GM23338 (cell line): ENCODE measurements around the gene CREB3L2. TPM values are rescaled to one million over a fixed set of nuclear protein-coding genes. Genes with fewer than 3 reads are reported as not detected.

Experiments
- ATAC-seq: fragments of 200-7000 bp; cut with Tn5 transposase; 3 replicates; pipeline ENCODE4 v1.9.1; 2020
- DNase-seq: peaks from one replicate; pipeline ENCODE4 v3.0.0-alpha.2; 2015; ENCODE audit warnings: low spot score
- H2AFZ ChIP-seq: fragments of 200-600 bp; sonication (generic); 2 replicates; pipeline ENCODE4 v1.8.0; 2016; ENCODE audit warnings: antibody characterized with exemption, mild to moderate bottlenecking, moderate library complexity
- H3F3A ChIP-seq: fragments of 200-600 bp; sonication (generic); replicated peaks from 2 replicates; pipeline ENCODE4 v1.8.0; 2017; ENCODE audit warnings: antibody characterized with exemption, mixed run types, low read depth
- H3K27ac ChIP-seq: fragments of 200-600 bp; sonication (generic); 2 replicates; pipeline ENCODE4 v1.6.1; 2016; ENCODE audit warnings: low read depth
- H3K27me3 ChIP-seq: fragments of 200-600 bp; sonication (generic); 2 replicates; pipeline ENCODE4 v1.8.0; 2016; ENCODE audit warnings: mild to moderate bottlenecking, mixed run types, moderate library complexity; ENCODE audit not compliant: insufficient read depth
- H3K36me3 ChIP-seq: fragments of 200-600 bp; sonication (generic); 2 replicates; pipeline ENCODE4 v1.8.0; 2016; ENCODE audit warnings: mild to moderate bottlenecking; ENCODE audit not compliant: insufficient read depth
- H3K4me1 ChIP-seq: fragments of 200-600 bp; sonication (generic); 2 replicates; pipeline ENCODE4 v1.8.0; 2016; ENCODE audit warnings: mild to moderate bottlenecking, moderate library complexity; ENCODE audit not compliant: insufficient read depth
- H3K4me2 ChIP-seq: fragments of 200-600 bp; sonication (generic); 2 replicates; pipeline ENCODE4 v1.7.1; 2017; ENCODE audit warnings: mixed run types
- H3K4me3 ChIP-seq: fragments of 200-600 bp; sonication (generic); 2 replicates; pipeline ENCODE4 v1.6.1; 2016; ENCODE audit warnings: mixed run types
- H3K79me2 ChIP-seq: fragments of 200-600 bp; sonication (generic); replicated peaks from 2 replicates; pipeline ENCODE4 v1.8.0; 2017; ENCODE audit warnings: mild to moderate bottlenecking; ENCODE audit not compliant: insufficient read depth
- H3K9me2 ChIP-seq: fragments of 200-600 bp; sonication (generic); 2 replicates; pipeline ENCODE4 v1.8.0; 2017; ENCODE audit not compliant: insufficient read depth
- H4K20me1 ChIP-seq: fragments of 200-600 bp; sonication (generic); replicated peaks from 2 replicates; pipeline ENCODE4 v1.8.0; 2017; ENCODE audit warnings: mild to moderate bottlenecking; ENCODE audit not compliant: insufficient read depth
- H3K27ac Mint-ChIP-seq: 2 replicates; pipeline ENCODE4 v1.8.0; 2020; ENCODE audit warnings: inconsistent platforms, mild to moderate bottlenecking, moderate library complexity, mixed read lengths
- H3K27me3 Mint-ChIP-seq: 3 replicates; pipeline ENCODE4 v1.8.0; 2022; ENCODE audit warnings: low read depth, mild to moderate bottlenecking, moderate library complexity, mixed read lengths, inconsistent platforms; ENCODE audit not compliant: insufficient read depth, poor library complexity
- H3K36me3 Mint-ChIP-seq: 3 replicates; pipeline ENCODE4 v1.8.0; 2021; ENCODE audit warnings: low read depth, mild to moderate bottlenecking, inconsistent platforms, moderate library complexity, mixed read lengths
- H3K4me1 Mint-ChIP-seq: 3 replicates; pipeline ENCODE4 v1.8.0; 2020; ENCODE audit warnings: mild to moderate bottlenecking, inconsistent platforms, mixed read lengths
- H3K4me3 Mint-ChIP-seq: 3 replicates; pipeline ENCODE4 v1.8.0; 2021; ENCODE audit warnings: moderate library complexity, mild to moderate bottlenecking, inconsistent platforms, mixed read lengths
- H3K9me3 Mint-ChIP-seq: 3 replicates; pipeline ENCODE4 v1.8.0; 2020; ENCODE audit warnings: moderate library complexity, mild to moderate bottlenecking, inconsistent platforms, mixed read lengths
- CREB1 ChIP-seq: fragments of 250-450 bp; sonication (Bioruptor Pico); IDR thresholded peaks from 2 replicates; pipeline ENCODE4 v1.5.0; 2020; ENCODE audit warnings: low read depth, mild to moderate bottlenecking, moderate library complexity
- EZH2 ChIP-seq: fragments of 200-600 bp; sonication (generic); IDR thresholded peaks from one replicate; pipeline ENCODE4 v1.8.0; 2017; ENCODE audit warnings: antibody characterized with exemption, mild to moderate bottlenecking, low read depth; ENCODE audit not compliant: unreplicated experiment
- EZH2phosphoT487 ChIP-seq: fragments of 200-600 bp; sonication (generic); IDR thresholded peaks from one replicate; pipeline ENCODE4 v1.8.1; 2018; ENCODE audit warnings: antibody characterized with exemption; ENCODE audit not compliant: unreplicated experiment
- JUNB ChIP-seq: IDR thresholded peaks from one replicate; pipeline ENCODE4 v1.6.1; 2016; ENCODE audit warnings: antibody characterized with exemption; ENCODE audit not compliant: unreplicated experiment
- NANOG ChIP-seq: IDR thresholded peaks from 2 replicates; pipeline ENCODE4 v1.6.1; 2016; ENCODE audit warnings: antibody characterized with exemption, borderline replicate concordance
- POLR2AphosphoS5 ChIP-seq: IDR thresholded peaks from 2 replicates; pipeline ENCODE4 v1.6.1; 2016; ENCODE audit warnings: antibody characterized with exemption, low read depth
- REST ChIP-seq: IDR thresholded peaks from one replicate; pipeline ENCODE4 v1.6.1; 2018; ENCODE audit warnings: antibody characterized with exemption; ENCODE audit not compliant: unreplicated experiment
- STAT1 ChIP-seq: IDR thresholded peaks from one replicate; pipeline ENCODE4 v1.6.1; 2016; ENCODE audit warnings: antibody characterized with exemption; ENCODE audit not compliant: unreplicated experiment
- ZNF114 ChIP-seq: fragments of 250-450 bp; sonication (Bioruptor Pico); IDR thresholded peaks from 2 replicates; pipeline ENCODE4 v1.5.0; 2020; ENCODE audit warnings: mild to moderate bottlenecking, moderate library complexity
- ZNF331 ChIP-seq: fragments of 250-450 bp; sonication (Bioruptor Pico); IDR thresholded peaks from 2 replicates; pipeline ENCODE4 v1.5.0; 2020; ENCODE audit warnings: low read depth, mild to moderate bottlenecking, moderate library complexity
- polyA plus RNA-seq: library from polyadenylated mRNA; unstranded; fragments of >200 nt; fragmentation: Nextera tagmentation; extraction: Ambion mirVana; gene quantifications from 2 replicates; pipeline ENCODE4 v1.2.1, GENCODE V29; 2016
- total RNA-seq: library from RNA; depleted of rRNA; stranded (reverse); fragments of >200 nt; shearing (Covaris generic); gene quantifications from 2 replicates; pipeline ENCODE4 v1.2.3, GENCODE V29; 2014
- TF ChIP-seq, protein P1 (sequence below), 2 experiments: fragments of 200-600 bp in 1 of 2; sonication (generic) in 1 of 2; conservative IDR thresholded peaks; 2 replicates each; pipeline versions ENCODE4 v1.5.1 to v1.6.1; 2016 to 2017; ENCODE audit warnings: antibody characterized with exemption in 2 of 2, low read depth in 2 of 2, mild to moderate bottlenecking in 2 of 2, moderate library complexity in 1 of 2
- TF ChIP-seq, protein P2 (sequence below): fragments of 250-450 bp; sonication (Bioruptor Pico); IDR thresholded peaks from 2 replicates; pipeline ENCODE4 v1.5.0; 2020; ENCODE audit warnings: mild to moderate bottlenecking, moderate library complexity
- TF ChIP-seq, protein P3 (sequence below): IDR thresholded peaks from 2 replicates; pipeline ENCODE4 v1.6.1; 2016; ENCODE audit warnings: antibody characterized with exemption

CREB3L2 gene
- total and polyA plus RNA-seq, 2 experiments from 2014 or later = 14.5 to 27.1 TPM

- Mint-ChIP-seq H3K27me3 (peaks cover 2% of the 10 kb centered on the region), H3K4me3 (no peak overlapping the region), H3K4me1 (peaks cover 28% of the 10 kb centered on the region), H3K27ac (no peak overlapping the region), H3K36me3 (peaks cover 15% of the 10 kb centered on the region; the same call in 2 of the 3 replicates), H3K9me3 (no peaks in the 10 kb centered on the region)
- no peak overlapping the region for H3K4me2 ChIP-seq
- H3K36me3 ChIP-seq = no peaks in the 10 kb centered on the region
- H3K4me3 ChIP-seq = no peak overlapping the region
- 0 out of 2 replicates have a peak, but pooled peaks cover 4% of the 10 kb centered on the region for H3F3A ChIP-seq
- no peaks in the 10 kb centered on the region for H3K27me3 ChIP-seq
- DNase-seq = no peak
- TF ChIP-seq EZH2 (no peak), CREB1 (CRISPR knock-in tag) (no peak), REST (no peak), JUNB (no peak), STAT1 (no peak), POLR2AphosphoS5 (no peak), EZH2phosphoT487 (no peak), NANOG (no peak), ZNF114 (no peak), ZNF331 (CRISPR knock-in tag) (no peak)
- TF ChIP-seq, protein P1, sequence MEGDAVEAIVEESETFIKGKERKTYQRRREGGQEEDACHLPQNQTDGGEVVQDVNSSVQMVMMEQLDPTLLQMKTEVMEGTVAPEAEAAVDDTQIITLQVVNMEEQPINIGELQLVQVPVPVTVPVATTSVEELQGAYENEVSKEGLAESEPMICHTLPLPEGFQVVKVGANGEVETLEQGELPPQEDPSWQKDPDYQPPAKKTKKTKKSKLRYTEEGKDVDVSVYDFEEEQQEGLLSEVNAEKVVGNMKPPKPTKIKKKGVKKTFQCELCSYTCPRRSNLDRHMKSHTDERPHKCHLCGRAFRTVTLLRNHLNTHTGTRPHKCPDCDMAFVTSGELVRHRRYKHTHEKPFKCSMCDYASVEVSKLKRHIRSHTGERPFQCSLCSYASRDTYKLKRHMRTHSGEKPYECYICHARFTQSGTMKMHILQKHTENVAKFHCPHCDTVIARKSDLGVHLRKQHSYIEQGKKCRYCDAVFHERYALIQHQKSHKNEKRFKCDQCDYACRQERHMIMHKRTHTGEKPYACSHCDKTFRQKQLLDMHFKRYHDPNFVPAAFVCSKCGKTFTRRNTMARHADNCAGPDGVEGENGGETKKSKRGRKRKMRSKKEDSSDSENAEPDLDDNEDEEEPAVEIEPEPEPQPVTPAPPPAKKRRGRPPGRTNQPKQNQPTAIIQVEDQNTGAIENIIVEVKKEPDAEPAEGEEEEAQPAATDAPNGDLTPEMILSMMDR (conservative IDR thresholded peaks at IDR 0.05; ENCODE audit: low read depth in 2 of 2) = no peak
- TF ChIP-seq, protein P2, sequence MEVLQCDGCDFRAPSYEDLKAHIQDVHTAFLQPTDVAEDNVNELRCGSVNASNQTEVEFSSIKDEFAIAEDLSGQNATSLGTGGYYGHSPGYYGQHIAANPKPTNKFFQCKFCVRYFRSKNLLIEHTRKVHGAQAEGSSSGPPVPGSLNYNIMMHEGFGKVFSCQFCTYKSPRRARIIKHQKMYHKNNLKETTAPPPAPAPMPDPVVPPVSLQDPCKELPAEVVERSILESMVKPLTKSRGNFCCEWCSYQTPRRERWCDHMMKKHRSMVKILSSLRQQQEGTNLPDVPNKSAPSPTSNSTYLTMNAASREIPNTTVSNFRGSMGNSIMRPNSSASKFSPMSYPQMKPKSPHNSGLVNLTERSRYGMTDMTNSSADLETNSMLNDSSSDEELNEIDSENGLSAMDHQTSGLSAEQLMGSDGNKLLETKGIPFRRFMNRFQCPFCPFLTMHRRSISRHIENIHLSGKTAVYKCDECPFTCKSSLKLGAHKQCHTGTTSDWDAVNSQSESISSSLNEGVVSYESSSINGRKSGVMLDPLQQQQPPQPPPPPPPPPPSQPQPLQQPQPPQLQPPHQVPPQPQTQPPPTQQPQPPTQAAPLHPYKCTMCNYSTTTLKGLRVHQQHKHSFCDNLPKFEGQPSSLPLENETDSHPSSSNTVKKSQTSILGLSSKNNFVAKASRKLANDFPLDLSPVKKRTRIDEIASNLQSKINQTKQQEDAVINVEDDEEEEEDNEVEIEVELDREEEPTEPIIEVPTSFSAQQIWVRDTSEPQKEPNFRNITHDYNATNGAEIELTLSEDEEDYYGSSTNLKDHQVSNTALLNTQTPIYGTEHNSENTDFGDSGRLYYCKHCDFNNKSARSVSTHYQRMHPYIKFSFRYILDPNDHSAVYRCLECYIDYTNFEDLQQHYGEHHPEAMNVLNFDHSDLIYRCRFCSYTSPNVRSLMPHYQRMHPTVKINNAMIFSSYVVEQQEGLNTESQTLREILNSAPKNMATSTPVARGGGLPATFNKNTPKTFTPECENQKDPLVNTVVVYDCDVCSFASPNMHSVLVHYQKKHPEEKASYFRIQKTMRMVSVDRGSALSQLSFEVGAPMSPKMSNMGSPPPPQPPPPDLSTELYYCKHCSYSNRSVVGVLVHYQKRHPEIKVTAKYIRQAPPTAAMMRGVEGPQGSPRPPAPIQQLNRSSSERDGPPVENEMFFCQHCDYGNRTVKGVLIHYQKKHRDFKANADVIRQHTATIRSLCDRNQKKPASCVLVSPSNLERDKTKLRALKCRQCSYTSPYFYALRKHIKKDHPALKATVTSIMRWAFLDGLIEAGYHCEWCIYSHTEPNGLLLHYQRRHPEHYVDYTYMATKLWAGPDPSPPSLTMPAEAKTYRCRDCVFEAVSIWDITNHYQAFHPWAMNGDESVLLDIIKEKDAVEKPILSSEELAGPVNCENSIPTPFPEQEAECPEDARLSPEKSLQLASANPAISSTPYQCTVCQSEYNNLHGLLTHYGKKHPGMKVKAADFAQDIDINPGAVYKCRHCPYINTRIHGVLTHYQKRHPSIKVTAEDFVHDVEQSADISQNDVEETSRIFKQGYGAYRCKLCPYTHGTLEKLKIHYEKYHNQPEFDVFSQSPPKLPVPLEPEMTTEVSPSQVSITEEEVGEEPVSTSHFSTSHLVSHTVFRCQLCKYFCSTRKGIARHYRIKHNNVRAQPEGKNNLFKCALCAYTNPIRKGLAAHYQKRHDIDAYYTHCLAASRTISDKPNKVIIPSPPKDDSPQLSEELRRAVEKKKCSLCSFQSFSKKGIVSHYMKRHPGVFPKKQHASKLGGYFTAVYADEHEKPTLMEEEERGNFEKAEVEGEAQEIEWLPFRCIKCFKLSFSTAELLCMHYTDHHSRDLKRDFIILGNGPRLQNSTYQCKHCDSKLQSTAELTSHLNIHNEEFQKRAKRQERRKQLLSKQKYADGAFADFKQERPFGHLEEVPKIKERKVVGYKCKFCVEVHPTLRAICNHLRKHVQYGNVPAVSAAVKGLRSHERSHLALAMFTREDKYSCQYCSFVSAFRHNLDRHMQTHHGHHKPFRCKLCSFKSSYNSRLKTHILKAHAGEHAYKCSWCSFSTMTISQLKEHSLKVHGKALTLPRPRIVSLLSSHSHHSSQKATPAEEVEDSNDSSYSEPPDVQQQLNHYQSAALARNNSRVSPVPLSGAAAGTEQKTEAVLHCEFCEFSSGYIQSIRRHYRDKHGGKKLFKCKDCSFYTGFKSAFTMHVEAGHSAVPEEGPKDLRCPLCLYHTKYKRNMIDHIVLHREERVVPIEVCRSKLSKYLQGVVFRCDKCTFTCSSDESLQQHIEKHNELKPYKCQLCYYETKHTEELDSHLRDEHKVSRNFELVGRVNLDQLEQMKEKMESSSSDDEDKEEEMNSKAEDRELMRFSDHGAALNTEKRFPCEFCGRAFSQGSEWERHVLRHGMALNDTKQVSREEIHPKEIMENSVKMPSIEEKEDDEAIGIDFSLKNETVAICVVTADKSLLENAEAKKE (CRISPR knock-in tag) = no peak
- TF ChIP-seq, protein P3, sequence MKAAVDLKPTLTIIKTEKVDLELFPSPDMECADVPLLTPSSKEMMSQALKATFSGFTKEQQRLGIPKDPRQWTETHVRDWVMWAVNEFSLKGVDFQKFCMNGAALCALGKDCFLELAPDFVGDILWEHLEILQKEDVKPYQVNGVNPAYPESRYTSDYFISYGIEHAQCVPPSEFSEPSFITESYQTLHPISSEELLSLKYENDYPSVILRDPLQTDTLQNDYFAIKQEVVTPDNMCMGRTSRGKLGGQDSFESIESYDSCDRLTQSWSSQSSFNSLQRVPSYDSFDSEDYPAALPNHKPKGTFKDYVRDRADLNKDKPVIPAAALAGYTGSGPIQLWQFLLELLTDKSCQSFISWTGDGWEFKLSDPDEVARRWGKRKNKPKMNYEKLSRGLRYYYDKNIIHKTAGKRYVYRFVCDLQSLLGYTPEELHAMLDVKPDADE = no peak
- peaks cover 14% of the 10 kb centered on the region for H4K20me1 ChIP-seq
- no peak overlapping the region for H3K27ac ChIP-seq
- ATAC-seq = no peak
- peaks cover 41% of the 10 kb centered on the region for H3K4me1 ChIP-seq
- H2AFZ ChIP-seq = no peak overlapping the region
- no peaks in the 10 kb centered on the region for H3K9me2 ChIP-seq
- H3K79me2 ChIP-seq = peaks cover 100% of the 10 kb centered on the region
Observed at GRCh38 chr7:137989094-137989493, 12.8 kb downstream of the CREB3L2 start.
